Measurements from ENCODE around the gene ABI3. TPM values are rescaled to one million over a fixed set of nuclear protein-coding genes. Genes with fewer than 3 reads are reported as not detected.
"Not testable (repeated sequence)": the region's sequence is repeated elsewhere in the genome, so short reads cannot be mapped to it uniquely, and the experiment has no call there.

The ABI3 gene
- total RNA-seq = 10 to 100 TPM in 1 of 3 donors, 1 to 10 TPM in 2; 5.9 to 10.6 (median 7.2) TPM
- long read RNA-seq, donor 1, partial matches to known transcripts = 1 of 8 reads
- long read RNA-seq, donor 1, other reads (novel, unspliced or antisense) = 3 of 8 reads
- long read RNA-seq, donor 2, transcript ABI3-201 (8 exons, 2,109 nt) = major isoform, 5 of 6 reads
- long read RNA-seq, donor 2, partial matches to known transcripts = 0 of 6 reads
- long read RNA-seq, donor 2, other reads (novel, unspliced or antisense) = 1 of 6 reads

GRCh38 chr17:49210158-49211029 lies at the start of gene ABI3, which contains the start of gene GNGT2:
Gene ABI3, plus strand, starts transcription at chr17:49210707. Its CDS starts 18 bp downstream, at chr17:49210725.
Gene GNGT2, minus strand, starts transcription at chr17:49210574. Its CDS starts 3,152 bp downstream, at chr17:49207422.
- Histone ChIP-seq H3K4me1 (ENCODE audit: low read depth) (no peaks in the 10 kb centered on the region), H3K4me3 (no peak within 1 kb of the TSS), H3K9me3 (no peaks in the 10 kb centered on the region), H3K36me3 (ENCODE audit: low read depth) (no peaks in the 10 kb centered on the region)
- DNase-seq (peak; percentile 60 to 76 (median 65)), ATAC-seq (peak; percentile 81)
- intact Hi-C loops (cut with DNase I, micrococcal nuclease) = no loop called here
- no peak for TF ChIP-seq CTCF (IDR thresholded peaks at IDR 0.05)

GRCh38 chr17:49162866-49163265 lies 47.6 kb upstream of the ABI3 start:
- no peak for TF ChIP-seq CTCF (IDR thresholded peaks at IDR 0.05)
- H3K4me1 ChIP-seq (ENCODE audit: low read depth) = no peaks in the 10 kb centered on the region
- H3K36me3 ChIP-seq (ENCODE audit: low read depth) = no peaks in the 10 kb centered on the region
- DNase-seq (no peak), ATAC-seq (no peak)
- no peak overlapping the region for H3K4me3 ChIP-seq
- intact Hi-C loops (cut with DNase I, micrococcal nuclease) = no loop called here
- no peaks in the 10 kb centered on the region for H3K9me3 ChIP-seq

- TF ChIP-seq CTCF (IDR thresholded peaks at IDR 0.05) = no peak
- Histone ChIP-seq H3K4me1 (ENCODE audit: low read depth) (no peaks in the 10 kb centered on the region), H3K9me3 (no peaks in the 10 kb centered on the region), H3K4me3 (no peak overlapping the region), H3K36me3 (ENCODE audit: low read depth) (no peaks in the 10 kb centered on the region)
- no peak for DNase-seq
- intact Hi-C loops (cut with DNase I, micrococcal nuclease) = no loop called here
- no peak for ATAC-seq
Observed at GRCh38 chr17:49165143-49165542, 45.4 kb upstream of the ABI3 start.

- no peaks in the 10 kb centered on the region for H3K9me3 ChIP-seq
Observed at GRCh38 chr17:49168706-49169105, 41.8 kb upstream of the ABI3 start.

GRCh38 chr17:49170216-49170615 lies 40.3 kb upstream of the ABI3 start:
- ATAC-seq (no peak), DNase-seq (no peak)
- intact Hi-C loops (cut with DNase I, micrococcal nuclease) = loop anchor here in 1 of 2 donors (10.0 kb wide), 1 partner anchor 55 kb away; no protein-coding TSS in a partner anchor
- H3K4me3 ChIP-seq = no peak overlapping the region
- no peaks in the 10 kb centered on the region for H3K36me3 ChIP-seq (ENCODE audit: low read depth)
- H3K9me3 ChIP-seq = peaks cover 11% of the 10 kb centered on the region
- no peaks in the 10 kb centered on the region for H3K4me1 ChIP-seq (ENCODE audit: low read depth)
- no peak for TF ChIP-seq CTCF (IDR thresholded peaks at IDR 0.05)

More at GRCh38 chr17:49168706-49169105, 41.8 kb upstream of the ABI3 start:
- H3K36me3 ChIP-seq (ENCODE audit: low read depth) = no peaks in the 10 kb centered on the region
- intact Hi-C loops (cut with DNase I, micrococcal nuclease) = no loop called here
- no peak overlapping the region for H3K4me3 ChIP-seq
- DNase-seq = no peak
- no peak for TF ChIP-seq CTCF (IDR thresholded peaks at IDR 0.05)
- no peaks in the 10 kb centered on the region for H3K4me1 ChIP-seq (ENCODE audit: low read depth)
- ATAC-seq = no peak

- not testable (repeated sequence) for ATAC-seq; H3K4me1 ChIP-seq (ENCODE audit: low read depth); H3K36me3 ChIP-seq (ENCODE audit: low read depth); H3K4me3 ChIP-seq; DNase-seq
- peaks cover 16% of the 10 kb centered on the region for H3K9me3 ChIP-seq
- intact Hi-C loops (cut with DNase I, micrococcal nuclease) = loop anchor here in 1 of 2 donors (10.0 kb wide), 1 partner anchor 54 kb away; no protein-coding TSS in a partner anchor
Observed at GRCh38 chr17:49170711-49171110, 39.8 kb upstream of the ABI3 start.

- not testable (repeated sequence) for H3K36me3 ChIP-seq (ENCODE audit: low read depth); DNase-seq; ATAC-seq; H3K4me1 ChIP-seq (ENCODE audit: low read depth); H3K4me3 ChIP-seq
- intact Hi-C loops (cut with DNase I, micrococcal nuclease) = loop anchor here in 1 of 2 donors (10.0 kb wide), 1 partner anchor 49 kb away; no protein-coding TSS in a partner anchor
- peaks cover 29% of the 10 kb centered on the region for H3K9me3 ChIP-seq
Observed at GRCh38 chr17:49175978-49176377, 34.5 kb upstream of the ABI3 start.

Data from mucosa of descending colon (tissue), 3 donors.